Activated naive CD4-positive, alpha-beta T cell treated with anti-CD3 and anti-CD28 coated beads, Interleukin-2, amount 50 U/mL, for 72 hours (primary cell): ENCODE data around the gene SLC39A2. TPM values are rescaled to one million over a fixed set of nuclear protein-coding genes. Genes with fewer than 3 reads are reported as not detected.

Source experiments
- total RNA-seq, 2 donors: library from RNA; stranded (reverse); gene quantifications; one replicate each; pipeline ENCODE4 v1.2.3, GENCODE V29; 2022

SLC39A2 gene
- total RNA-seq, 2 donors from 2014 or later: 0.27 TPM; not detected in 1

Other genes with a start within 250 kb of the SLC39A2 start
- not detected for gene EDDM3B, start 230.9 kb upstream of the SLC39A2 start, total RNA-seq
- gene RNASE6, start 218.0 kb upstream of the SLC39A2 start, total RNA-seq: under 1 TPM; 0.39 to 0.66 TPM
- not detected for gene RNASE1, start 196.4 kb upstream of the SLC39A2 start, total RNA-seq
- not detected for gene RNASE3, start 107.9 kb upstream of the SLC39A2 start, total RNA-seq
- gene RNASE2, start 43.8 kb upstream of the SLC39A2 start, total RNA-seq: not detected
- gene METTL17, start 9.3 kb upstream of the SLC39A2 start, total RNA-seq: 100 to 1,000 TPM; 105 to 142 TPM
- 1 to 10 TPM; 7.6 to 7.8 TPM for gene NDRG2, start 25.8 kb downstream of the SLC39A2 start, total RNA-seq
- gene TPPP2, start 30.9 kb downstream of the SLC39A2 start, total RNA-seq: not detected
- not detected for gene RNASE13, start 35.5 kb downstream of the SLC39A2 start, total RNA-seq
- not detected for gene RNASE7, start 43.1 kb downstream of the SLC39A2 start, total RNA-seq
- not detected for gene RNASE8, start 58.5 kb downstream of the SLC39A2 start, total RNA-seq
- gene ARHGEF40, start 71.0 kb downstream of the SLC39A2 start, total RNA-seq: under 1 TPM in 1 of 2 donors, not detected in 1; 0.23 TPM
- gene ZNF219, start 99.4 kb downstream of the SLC39A2 start, total RNA-seq: 10 to 100 TPM; 10.0 to 21.9 TPM
- gene TMEM253, start 101.8 kb downstream of the SLC39A2 start, total RNA-seq: under 1 TPM in 1 of 2 donors, not detected in 1; 0.25 TPM
- not detected for gene OR5AU1, start 156.8 kb downstream of the SLC39A2 start, total RNA-seq